ENCODE measurements around the gene UNC119.

DNA sequence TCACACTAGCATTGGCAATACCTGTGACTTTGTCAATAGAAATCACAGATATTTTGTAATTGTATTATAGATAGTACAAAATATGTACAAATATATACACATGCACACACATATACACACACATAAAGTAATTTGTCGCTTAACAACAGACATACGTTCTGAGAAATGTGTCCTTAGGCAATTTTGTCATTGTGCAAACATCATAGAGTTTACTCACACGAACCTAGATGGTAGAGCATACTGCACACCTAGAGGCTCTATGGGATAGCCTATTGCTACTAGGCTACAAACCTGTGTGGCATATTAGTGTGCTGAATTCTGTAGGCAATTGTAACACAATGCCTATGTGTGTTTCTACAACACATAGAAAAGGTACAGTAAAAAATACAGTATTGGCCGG, 11.0 kb downstream of the UNC119 start:
- TF ChIP-seq, protein P1, sequence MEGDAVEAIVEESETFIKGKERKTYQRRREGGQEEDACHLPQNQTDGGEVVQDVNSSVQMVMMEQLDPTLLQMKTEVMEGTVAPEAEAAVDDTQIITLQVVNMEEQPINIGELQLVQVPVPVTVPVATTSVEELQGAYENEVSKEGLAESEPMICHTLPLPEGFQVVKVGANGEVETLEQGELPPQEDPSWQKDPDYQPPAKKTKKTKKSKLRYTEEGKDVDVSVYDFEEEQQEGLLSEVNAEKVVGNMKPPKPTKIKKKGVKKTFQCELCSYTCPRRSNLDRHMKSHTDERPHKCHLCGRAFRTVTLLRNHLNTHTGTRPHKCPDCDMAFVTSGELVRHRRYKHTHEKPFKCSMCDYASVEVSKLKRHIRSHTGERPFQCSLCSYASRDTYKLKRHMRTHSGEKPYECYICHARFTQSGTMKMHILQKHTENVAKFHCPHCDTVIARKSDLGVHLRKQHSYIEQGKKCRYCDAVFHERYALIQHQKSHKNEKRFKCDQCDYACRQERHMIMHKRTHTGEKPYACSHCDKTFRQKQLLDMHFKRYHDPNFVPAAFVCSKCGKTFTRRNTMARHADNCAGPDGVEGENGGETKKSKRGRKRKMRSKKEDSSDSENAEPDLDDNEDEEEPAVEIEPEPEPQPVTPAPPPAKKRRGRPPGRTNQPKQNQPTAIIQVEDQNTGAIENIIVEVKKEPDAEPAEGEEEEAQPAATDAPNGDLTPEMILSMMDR (IDR thresholded peaks at IDR 0.05): no peak
- no peak for TF ChIP-seq POLR2A (IDR thresholded peaks at IDR 0.05)
